Loucy (cell line): Measurements from ENCODE around the gene GGCX.

ENCODE experiments used
- EZH2phosphoT487 ChIP-seq: fragments of 200-600 bp; IDR thresholded peaks from 2 replicates; pipeline ENCODE4 v1.6.1; 2018; ENCODE audit warnings: antibody characterized with exemption, mild to moderate bottlenecking, moderate library complexity, borderline replicate concordance
- TF ChIP-seq, protein P1 (sequence below): fragments of 200-600 bp; sonication (generic); conservative IDR thresholded peaks from 2 replicates; pipeline ENCODE4 v1.5.1; 2014; ENCODE audit warnings: mild to moderate bottlenecking, antibody characterized with exemption, low read length

DNA sequence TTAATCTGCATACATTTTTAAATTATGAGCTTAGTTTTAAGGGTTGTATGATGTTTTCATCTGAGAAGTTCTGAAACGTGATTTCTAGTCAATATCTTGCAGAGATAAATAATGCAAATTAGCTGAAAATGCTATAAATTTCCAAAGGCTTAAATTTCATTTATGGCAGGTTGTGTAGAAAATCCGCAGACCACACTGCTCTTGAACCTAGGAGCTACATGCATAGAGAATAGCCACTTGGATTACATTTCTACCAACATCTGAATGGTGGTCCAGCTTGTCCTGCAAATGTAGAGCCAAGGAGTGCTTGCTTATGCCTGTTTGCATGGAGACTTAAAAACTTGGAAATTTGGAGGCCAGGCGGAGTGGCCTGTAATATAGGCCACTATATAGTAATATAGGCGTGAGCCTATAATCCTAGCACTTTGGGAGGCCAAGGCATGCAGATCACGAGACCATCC is 15.5 kb downstream of the GGCX start:
- TF ChIP-seq, protein P1, sequence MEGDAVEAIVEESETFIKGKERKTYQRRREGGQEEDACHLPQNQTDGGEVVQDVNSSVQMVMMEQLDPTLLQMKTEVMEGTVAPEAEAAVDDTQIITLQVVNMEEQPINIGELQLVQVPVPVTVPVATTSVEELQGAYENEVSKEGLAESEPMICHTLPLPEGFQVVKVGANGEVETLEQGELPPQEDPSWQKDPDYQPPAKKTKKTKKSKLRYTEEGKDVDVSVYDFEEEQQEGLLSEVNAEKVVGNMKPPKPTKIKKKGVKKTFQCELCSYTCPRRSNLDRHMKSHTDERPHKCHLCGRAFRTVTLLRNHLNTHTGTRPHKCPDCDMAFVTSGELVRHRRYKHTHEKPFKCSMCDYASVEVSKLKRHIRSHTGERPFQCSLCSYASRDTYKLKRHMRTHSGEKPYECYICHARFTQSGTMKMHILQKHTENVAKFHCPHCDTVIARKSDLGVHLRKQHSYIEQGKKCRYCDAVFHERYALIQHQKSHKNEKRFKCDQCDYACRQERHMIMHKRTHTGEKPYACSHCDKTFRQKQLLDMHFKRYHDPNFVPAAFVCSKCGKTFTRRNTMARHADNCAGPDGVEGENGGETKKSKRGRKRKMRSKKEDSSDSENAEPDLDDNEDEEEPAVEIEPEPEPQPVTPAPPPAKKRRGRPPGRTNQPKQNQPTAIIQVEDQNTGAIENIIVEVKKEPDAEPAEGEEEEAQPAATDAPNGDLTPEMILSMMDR, result no peak
- no peak for TF ChIP-seq EZH2phosphoT487
